DND-41 (cell line): ENCODE data around the gene CALN1.
A peak's percentile ranks its signal among the peaks of the same experiment; 100 is the strongest.

Experiments used
- ATAC-seq: fragments of 200-7000 bp; cut with Tn5 transposase; 3 replicates; pipeline ENCODE4 v1.9.1; 2021; ENCODE audit warnings: low read depth; ENCODE audit not compliant: insufficient read depth
- DNase-seq: peaks from one replicate; pipeline ENCODE4 v3.0.0-alpha.2; 2020
- H2AFZ ChIP-seq: 2 replicates; pipeline ENCODE4 v1.6.0; 2012; ENCODE audit warnings: low read depth, low read length
- H3K27ac ChIP-seq: 2 replicates; pipeline ENCODE4 v1.5.1; 2012; ENCODE audit warnings: low read length, inconsistent platforms
- H3K27me3 ChIP-seq: fragments of 200-600 bp; sonication (generic); 2 replicates; pipeline ENCODE4 v1.6.0; 2012; ENCODE audit warnings: low read length, mild to moderate bottlenecking, inconsistent platforms; ENCODE audit not compliant: insufficient read depth, poor library complexity
- H3K36me3 ChIP-seq: 2 replicates; pipeline ENCODE4 v1.5.1; 2012; ENCODE audit warnings: low read length, inconsistent platforms; ENCODE audit not compliant: insufficient read depth
- H3K4me1 ChIP-seq: 2 replicates; pipeline ENCODE4 v1.5.1; 2012; ENCODE audit warnings: mild to moderate bottlenecking, low read length; ENCODE audit not compliant: insufficient read depth
- H3K4me2 ChIP-seq: 2 replicates; pipeline ENCODE4 v1.6.0; 2012; ENCODE audit warnings: mild to moderate bottlenecking, moderate library complexity, low read length, inconsistent platforms; ENCODE audit not compliant: insufficient read depth
- H3K4me3 ChIP-seq, 2 experiments: fragments of 200-600 bp in 1 of 2; shearing (Covaris generic) in 1 of 2; 2 replicates each; pipeline ENCODE4 v1.5.1; 2012 to 2016; ENCODE audit warnings: inconsistent platforms in 2 of 2, low read length in 2 of 2, mild to moderate bottlenecking in 2 of 2, low read depth in 1 of 2, moderate library complexity in 1 of 2
- H3K79me2 ChIP-seq: 2 replicates; pipeline ENCODE4 v1.6.0; 2012; ENCODE audit warnings: low read length, inconsistent platforms; ENCODE audit not compliant: insufficient read depth
- H3K9ac ChIP-seq: 2 replicates; pipeline ENCODE4 v1.6.0; 2012; ENCODE audit warnings: low read depth, mild to moderate bottlenecking, inconsistent platforms, low read length, moderate library complexity
- H3K9me3 ChIP-seq: 2 replicates; pipeline ENCODE4 v1.5.1; 2012; ENCODE audit warnings: low read length, moderate library complexity, mild to moderate bottlenecking, inconsistent platforms; ENCODE audit not compliant: insufficient read depth, severe bottlenecking
- H4K20me1 ChIP-seq: 2 replicates; pipeline ENCODE4 v1.6.0; 2012; ENCODE audit warnings: low read length; ENCODE audit not compliant: insufficient read depth
- CTCF ChIP-seq: IDR thresholded peaks from 2 replicates; pipeline ENCODE4 v1.5.1; 2012; ENCODE audit warnings: borderline replicate concordance, low read length, moderate library complexity, mild to moderate bottlenecking; ENCODE audit not compliant: poor library complexity, severe bottlenecking; ENCODE audit errors: extremely low read depth
- EZH2 ChIP-seq: IDR thresholded peaks from 3 replicates; pipeline ENCODE4 v1.6.1; 2012; ENCODE audit warnings: borderline replicate concordance, low read depth, mild to moderate bottlenecking, moderate library complexity, low read length, inconsistent platforms; ENCODE audit not compliant: severe bottlenecking

CALN1 gene

GRCh38 chr7:72283309-72283708, 128.8 kb downstream of the CALN1 start:
- H3K4me1 ChIP-seq: peaks cover 34% of the 10 kb centered on the region
- DNase-seq: no peak
- peak overlapping the region; percentile 58 for H3K27ac ChIP-seq
- no peak overlapping the region for H3K4me3 ChIP-seq
- H3K9me3 ChIP-seq: peaks cover 28% of the 10 kb centered on the region
- H3K9ac ChIP-seq: no peak overlapping the region
- H4K20me1 ChIP-seq: no peaks in the 10 kb centered on the region
- H3K79me2 ChIP-seq: no peaks in the 10 kb centered on the region
- no peak overlapping the region for H2AFZ ChIP-seq
- H3K36me3 ChIP-seq: no peaks in the 10 kb centered on the region
- H3K4me2 ChIP-seq: no peak overlapping the region
- TF ChIP-seq CTCF (no peak), EZH2 (no peak)
- ATAC-seq: no peak
- no peaks in the 10 kb centered on the region for H3K27me3 ChIP-seq

GRCh38 chr7:72281308-72281707, 130.8 kb downstream of the CALN1 start:
- H3K9me3 ChIP-seq: peaks cover 36% of the 10 kb centered on the region
- peak; percentile 82 for ATAC-seq
- DNase-seq: peak; percentile 19
- no peaks in the 10 kb centered on the region for H3K79me2 ChIP-seq
- H3K4me2 ChIP-seq: peak overlapping the region; percentile 38; the same call in 1 of the 2 replicates
- peak overlapping the region; percentile 47 for H2AFZ ChIP-seq
- peaks cover 34% of the 10 kb centered on the region for H3K4me1 ChIP-seq
- peak overlapping the region; percentile 89 for H3K27ac ChIP-seq
- TF ChIP-seq CTCF (no peak), EZH2 (no peak)
- no peaks in the 10 kb centered on the region for H3K27me3 ChIP-seq
- no peak overlapping the region for H3K4me3 ChIP-seq
- H3K36me3 ChIP-seq: no peaks in the 10 kb centered on the region
- peak overlapping the region; percentile 40; the same call in 1 of the 2 replicates for H3K9ac ChIP-seq
- no peaks in the 10 kb centered on the region for H4K20me1 ChIP-seq

GRCh38 chr7:72279203-72279602, 132.9 kb downstream of the CALN1 start:
- ATAC-seq (no peak), DNase-seq (no peak)
- Histone ChIP-seq H3K4me3 (no peak overlapping the region), H3K27me3 (no peaks in the 10 kb centered on the region), H3K79me2 (no peaks in the 10 kb centered on the region), H2AFZ (no peak overlapping the region), H3K9me3 (peaks cover 32% of the 10 kb centered on the region), H3K36me3 (no peaks in the 10 kb centered on the region), H3K27ac (no peak overlapping the region; the same call in 1 of the 2 replicates), H3K4me1 (peaks cover 34% of the 10 kb centered on the region), H3K4me2 (no peak overlapping the region), H4K20me1 (no peaks in the 10 kb centered on the region), H3K9ac (no peak overlapping the region)
- TF ChIP-seq EZH2 (no peak), CTCF (no peak)

- H2AFZ ChIP-seq: no peak overlapping the region
- peaks cover 27% of the 10 kb centered on the region for H3K9me3 ChIP-seq
- H3K4me2 ChIP-seq: no peak overlapping the region
- H3K4me1 ChIP-seq: peaks cover 32% of the 10 kb centered on the region
- H3K36me3 ChIP-seq: no peaks in the 10 kb centered on the region
- no peak for DNase-seq
- TF ChIP-seq EZH2 (no peak), CTCF (no peak)
- H3K27me3 ChIP-seq: no peaks in the 10 kb centered on the region
- no peaks in the 10 kb centered on the region for H4K20me1 ChIP-seq
- no peak overlapping the region for H3K27ac ChIP-seq
- H3K79me2 ChIP-seq: no peaks in the 10 kb centered on the region
- no peak overlapping the region for H3K9ac ChIP-seq
- H3K4me3 ChIP-seq: no peak overlapping the region
- ATAC-seq: no peak
Observed at GRCh38 chr7:72278550-72278949, 133.6 kb downstream of the CALN1 start.
